NCI-H345 treated with DMSO at 0.1 percent for 48 hours (cell line): ENCODE measurements around the gene TRMT61B.

Experiments
- DNase-seq: peaks from one replicate; lab custom pipeline; 2025; ENCODE audit not compliant: unreplicated experiment; lab: John Stamatoyannopoulos, UW

Gene TRMT61B

GRCh38 chr2:28868611-28869010 is 1.5 kb downstream of the TRMT61B start:
- DNase-seq, result no peak

GRCh38 chr2:28855977-28856376 is 14.1 kb downstream of the TRMT61B start:
- no peak for DNase-seq

GRCh38 chr2:28855193-28855592 is 14.9 kb downstream of the TRMT61B start:
- no peak for DNase-seq

GRCh38 chr2:28842042-28842441 is 28.1 kb downstream of the TRMT61B start:
- DNase-seq, result no peak

GRCh38 chr2:28838971-28839370 is 31.1 kb downstream of the TRMT61B start:
- DNase-seq, result no peak

- DNase-seq, result no peak
These were observed 34.3 kb downstream of the TRMT61B start for GRCh38 chr2:28835781-28836180.

GRCh38 chr2:28833740-28834470 is 36.2 kb downstream of the TRMT61B start:
- no peak for DNase-seq

GRCh38 chr2:28828382-28828781 is 41.7 kb downstream of the TRMT61B start:
- no peak for DNase-seq

- DNase-seq, result no peak
These were observed 45.2 kb downstream of the TRMT61B start for GRCh38 chr2:28824870-28825269.

GRCh38 chr2:28824207-28824606 is 45.9 kb downstream of the TRMT61B start:
- DNase-seq, result no peak

- DNase-seq, result no peak
These were observed 48.1 kb downstream of the TRMT61B start for GRCh38 chr2:28822036-28822435.

- DNase-seq, result peak; percentile 33
These were observed 48.7 kb downstream of the TRMT61B start for GRCh38 chr2:28821295-28821958.

- DNase-seq, result no peak
These were observed 52.1 kb downstream of the TRMT61B start for GRCh38 chr2:28818053-28818452.

GRCh38 chr2:28810384-28811285 is 59.5 kb downstream of the TRMT61B start, which contains the start of gene SPDYA:
SPDYA (plus strand) TSS chr2:28810834; CDS start chr2:28816015, 5,181 bp downstream.
- DNase-seq, result peak; percentile 76

- no peak for DNase-seq
These were observed 60.2 kb downstream of the TRMT61B start for GRCh38 chr2:28809927-28810326.

GRCh38 chr2:28802975-28803429 is 67.1 kb downstream of the TRMT61B start:
- no peak for DNase-seq

GRCh38 chr2:28801726-28802125 is 68.4 kb downstream of the TRMT61B start:
- no peak for DNase-seq
